Stimulated activated CD8-positive, alpha-beta memory T cell treated with anti-CD3 and anti-CD28 coated beads, Interleukin-12 subunit alpha, Interleukin-12 subunit beta, amount 100 ng/mL, for 4 hours (primary cell): ENCODE data around the gene TUFM.
A peak's percentile ranks its signal among the peaks of the same experiment; 100 is the strongest.
"Not testable (repeated sequence)": the region's sequence is repeated elsewhere in the genome, so short reads cannot be mapped to it uniquely, and the experiment has no call there.

Experiments
- DNase-seq: peaks from one replicate; pipeline ENCODE4 v3.0.0-alpha.2; 2020; ENCODE audit warnings: low read depth

TUFM gene

DNA sequence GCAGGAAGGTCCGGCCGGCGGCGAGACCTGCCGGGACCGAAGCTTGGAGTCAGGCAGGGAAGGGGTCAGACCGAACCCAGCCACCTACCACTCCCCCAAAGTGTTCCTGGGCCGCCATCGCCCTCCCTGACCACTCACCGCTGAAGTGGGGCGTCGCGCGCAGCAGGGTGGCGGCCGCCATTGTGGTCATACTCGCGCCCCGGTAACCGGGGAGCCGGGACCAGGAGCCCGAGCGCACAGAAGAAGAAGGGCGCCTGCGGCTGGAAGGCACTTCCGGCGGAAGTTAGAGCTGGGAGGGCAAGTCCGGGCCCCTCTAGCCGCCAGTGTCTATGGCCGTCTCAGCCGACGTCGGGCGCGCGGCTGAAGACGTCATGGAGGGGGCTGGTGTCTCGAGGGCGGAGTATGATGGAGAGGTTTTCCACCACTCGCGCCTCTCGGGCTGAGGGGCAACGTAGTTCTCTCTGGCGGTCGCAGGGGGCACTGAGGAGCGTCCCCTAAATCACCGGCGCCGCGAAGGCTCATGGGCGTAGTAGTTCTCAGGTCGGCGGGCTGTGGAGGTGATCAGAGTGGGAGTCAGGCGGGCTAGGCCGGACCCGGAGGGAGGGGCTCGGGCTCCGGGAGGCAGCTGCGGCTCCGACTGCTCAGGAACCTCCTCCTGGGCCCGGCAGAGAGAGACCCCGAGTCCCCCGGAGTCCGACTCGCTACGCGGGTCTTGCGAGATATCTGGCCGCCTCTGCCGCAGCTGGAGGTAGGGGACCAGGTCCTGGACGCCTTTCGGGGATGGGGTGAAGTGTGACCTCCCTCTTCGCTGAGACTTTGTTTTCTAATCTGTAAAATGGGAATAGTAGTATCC is at the start of gene TUFM:
TUFM (minus strand) TSS at position 269 of the 853 bp plus-strand sequence; CDS start at position 190, 79 bp downstream.
- DNase-seq, result peak; percentile 96

DNA sequence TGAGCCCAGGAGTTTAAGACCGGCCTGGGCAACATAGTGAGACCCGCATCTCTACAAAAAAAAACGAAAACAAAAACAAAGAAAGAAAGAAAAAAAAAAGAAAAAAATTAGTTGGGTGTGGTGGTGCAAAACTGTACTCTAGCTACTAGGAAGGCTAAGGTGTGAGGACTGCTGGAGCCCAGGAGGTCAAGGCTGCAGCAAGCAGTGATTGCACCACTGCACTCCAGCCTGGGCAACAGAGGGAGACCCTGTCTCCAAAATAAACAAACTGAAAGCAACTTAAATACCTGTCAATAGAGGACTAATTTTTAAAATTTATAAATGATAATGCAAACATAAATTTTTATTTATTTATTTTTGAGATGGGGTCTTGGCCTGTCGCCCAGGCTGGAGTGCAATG is 49.5 kb upstream of the TUFM start:
- DNase-seq, result no peak

GRCh38 chr16:28893291-28893690 is 47.1 kb upstream of the TUFM start:
- DNase-seq, result no peak

DNA sequence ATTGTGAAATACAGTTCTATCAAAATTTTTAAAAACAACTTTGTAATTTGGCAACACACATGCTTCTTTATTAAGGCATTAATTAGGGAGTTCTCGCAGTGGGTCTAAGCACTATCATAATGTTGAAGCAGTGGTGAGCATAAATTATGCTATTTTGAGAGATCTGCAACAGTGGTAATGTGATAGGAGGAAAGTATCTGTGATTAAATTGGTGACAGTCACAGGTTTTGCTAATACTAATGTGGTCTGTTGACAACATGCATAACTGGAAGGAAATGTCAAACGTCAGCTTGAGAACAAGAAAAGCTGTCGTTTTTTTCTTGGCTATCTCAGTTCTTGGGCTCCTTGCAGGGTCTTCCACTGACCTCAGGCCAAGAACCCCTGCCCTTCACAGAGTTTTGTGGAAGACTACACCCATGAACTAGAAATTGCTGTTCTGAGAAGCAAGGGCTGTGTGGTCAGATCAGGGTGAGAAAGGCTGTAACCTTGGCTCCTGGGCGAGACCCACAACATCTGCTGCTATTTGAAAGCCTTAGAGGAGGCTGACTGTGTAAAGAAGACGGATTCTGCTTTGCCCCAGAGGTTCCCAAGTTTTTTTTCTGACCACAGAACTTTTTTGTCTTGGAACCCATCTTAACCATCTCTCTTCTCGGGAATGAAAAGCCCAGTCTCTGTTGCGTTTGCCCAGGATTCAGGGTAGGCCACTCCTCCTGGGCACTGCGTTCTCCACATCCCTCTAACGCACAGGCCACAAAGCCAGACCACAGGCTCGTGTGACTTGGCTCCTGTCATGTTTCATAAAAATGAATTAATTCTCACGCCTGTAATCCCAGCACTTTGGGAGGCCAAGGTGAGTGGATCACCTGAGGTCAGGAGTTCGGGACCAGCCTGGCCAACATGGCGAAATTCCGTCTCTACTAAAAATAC is 46.1 kb upstream of the TUFM start:
- DNase-seq, result no peak

- not testable (repeated sequence) for DNase-seq
These were observed 44.2 kb upstream of the TUFM start for GRCh38 chr16:28890355-28890754.

GRCh38 chr16:28886945-28887344 is 40.8 kb upstream of the TUFM start:
- DNase-seq, result no peak

DNA sequence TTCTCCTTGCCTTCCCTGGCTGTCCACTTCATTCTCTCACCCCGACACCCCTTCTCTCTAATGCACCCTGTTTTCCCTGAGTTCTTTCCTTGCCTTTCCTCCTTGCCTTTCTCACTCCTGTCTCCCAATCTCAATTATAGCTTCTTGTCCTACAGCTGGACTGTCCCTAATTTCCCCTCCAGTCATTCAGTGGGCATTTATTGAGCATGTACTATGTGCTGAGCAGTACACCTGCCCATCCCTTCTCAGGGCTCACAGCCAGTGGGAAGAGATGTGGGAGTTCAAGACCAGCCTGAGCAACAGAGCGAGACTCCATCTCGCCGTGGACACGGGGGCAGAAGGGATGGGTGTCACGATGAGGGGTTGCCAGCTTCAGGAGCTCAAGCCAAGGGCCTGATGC is 37.9 kb upstream of the TUFM start:
- no peak for DNase-seq

- DNase-seq, result no peak
These were observed 37.3 kb upstream of the TUFM start for GRCh38 chr16:28883221-28883996.

- no peak for DNase-seq
These were observed 36.5 kb upstream of the TUFM start for GRCh38 chr16:28882551-28883160.

GRCh38 chr16:28881565-28881964 is 35.4 kb upstream of the TUFM start:
- not testable (repeated sequence) for DNase-seq

- DNase-seq, result no peak
These were observed 34.8 kb upstream of the TUFM start for GRCh38 chr16:28880955-28881354.

- DNase-seq, result no peak
These were observed 34.4 kb upstream of the TUFM start for GRCh38 chr16:28880589-28880915.

- DNase-seq, result peak; percentile 85
These were observed 33.9 kb upstream of the TUFM start for GRCh38 chr16:28879841-28880588.

DNA sequence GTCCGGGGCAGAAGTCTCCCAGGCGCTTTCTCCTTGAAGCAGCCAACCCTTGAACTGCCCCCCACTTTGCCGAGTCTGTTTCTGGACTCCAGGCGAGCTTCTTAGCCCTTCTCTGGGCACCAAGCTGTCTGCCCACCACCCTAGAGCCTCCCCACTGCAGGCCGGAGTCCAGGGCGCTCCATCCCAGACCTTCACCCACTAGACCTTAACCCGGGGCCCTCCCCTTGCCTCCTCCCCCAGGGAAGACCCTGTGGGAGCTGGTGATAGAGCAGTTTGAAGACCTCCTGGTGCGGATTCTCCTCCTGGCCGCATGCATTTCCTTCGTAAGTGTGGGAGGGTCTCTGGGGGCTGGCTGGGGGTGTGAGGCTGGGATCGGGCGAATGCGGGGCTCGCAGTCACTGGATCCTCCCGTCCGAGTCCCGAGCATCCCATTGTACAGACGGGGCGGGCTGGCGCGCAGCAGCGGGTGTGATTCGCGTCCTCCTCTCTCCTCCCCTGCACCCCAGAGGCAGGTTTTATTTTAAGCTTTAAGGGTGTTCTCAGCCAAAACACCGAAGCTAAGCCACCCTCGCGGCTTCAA is 33.2 kb upstream of the TUFM start:
- DNase-seq, result no peak

GRCh38 chr16:28878083-28878926 is 32.2 kb upstream of the TUFM start, which contains the start of gene ATP2A1:
TSS of gene ATP2A1 (plus strand) at chr16:28878488. CDS start at chr16:28878672, 184 bp downstream.
- no peak for DNase-seq

- DNase-seq, result no peak
These were observed 31.5 kb upstream of the TUFM start for GRCh38 chr16:28877655-28878000.

GRCh38 chr16:28876973-28877654 is 31.0 kb upstream of the TUFM start:
- DNase-seq, result no peak

DNA sequence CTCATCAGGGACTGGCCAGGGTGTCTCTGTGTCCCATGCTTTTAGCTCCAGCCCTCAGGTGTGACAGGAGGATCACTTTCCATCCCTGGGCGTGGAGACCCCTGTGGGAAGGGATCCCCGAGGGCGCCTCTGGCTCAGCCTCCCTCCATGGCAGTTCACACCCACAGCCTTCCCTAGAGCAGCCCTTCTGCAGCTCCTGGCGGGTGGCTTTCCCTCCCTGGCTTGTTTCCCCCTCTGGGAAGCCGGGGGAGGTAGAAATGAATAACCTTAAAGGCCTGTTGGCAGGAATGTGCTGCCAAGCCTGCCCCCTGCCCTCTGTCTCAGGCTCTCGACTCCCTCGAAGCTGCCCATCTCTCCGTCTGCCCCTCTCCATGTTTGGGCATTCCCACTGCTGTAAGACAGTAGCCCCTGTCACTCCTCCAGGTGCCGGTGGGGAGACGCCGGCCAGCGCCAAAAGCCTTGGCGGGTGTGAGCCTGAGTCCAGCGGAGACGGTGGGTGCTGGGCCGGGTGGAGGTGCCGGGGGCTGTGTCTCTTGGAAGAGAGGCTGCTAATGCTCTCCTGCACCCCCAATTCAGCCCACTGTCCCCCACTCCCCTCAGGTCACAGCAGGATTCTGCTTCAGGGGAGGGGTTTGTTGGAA is 30.0 kb upstream of the TUFM start:
- DNase-seq, result no peak
